GM12892 (cell line): ENCODE data around the gene ABL1.

ENCODE experiments used
- POLR2A ChIP-seq: IDR thresholded peaks from 2 replicates; pipeline ENCODE4 v1.6.1; 2011; ENCODE audit warnings: low read depth, low read length, control low read depth
- POLR2AphosphoS5 ChIP-seq: IDR thresholded peaks from 2 replicates; pipeline ENCODE4 v1.6.1; 2011; ENCODE audit warnings: low read depth, low read length, control low read depth
- TAF1 ChIP-seq: IDR thresholded peaks from 2 replicates; pipeline ENCODE4 v1.6.1; 2011; ENCODE audit warnings: low read depth, mild to moderate bottlenecking, control low read depth, low read length, borderline replicate concordance

GRCh38 chr9:130906735-130907416 lies 71.8 kb downstream of the ABL1 start:
- TF ChIP-seq POLR2A (no peak), TAF1 (no peak), POLR2AphosphoS5 (no peak)
